Left ventricle myocardium superior (tissue), 1 donor: ENCODE measurements around the gene FEZ2. TPM values are rescaled to one million over a fixed set of nuclear protein-coding genes. Genes with fewer than 3 reads are reported as not detected.

Experiments
- ATAC-seq: fragments of 200-7000 bp; cut with Tn5 transposase; one replicate; pipeline ENCODE4 v1.9.1; 2020; ENCODE audit warnings: mild to moderate bottlenecking, moderate library complexity
- DNase-seq: peaks from one replicate; pipeline ENCODE4 v3.0.0-alpha.2; 2020
- intact Hi-C: fragments of 100-400 bp; cut with micrococcal nuclease; formaldehyde crosslinking; loops from one replicate; pipeline ENCODE4 v1.11.0; 2022
- total RNA-seq: library from RNA; stranded (reverse); fragmentation: NEBNext Ultra II Directional; extraction: Animal tissue kit (Norgen Biotek cat#: 25700); gene quantifications from one replicate; pipeline ENCODE4 v1.2.1, GENCODE V29; 2021
- donor health status: DM: no; HTN: yes; CAD: no; lungs with severe emphysema.

FEZ2 gene
- total RNA-seq, 1 donor from 2014 or later = 37.2 TPM

DNA sequence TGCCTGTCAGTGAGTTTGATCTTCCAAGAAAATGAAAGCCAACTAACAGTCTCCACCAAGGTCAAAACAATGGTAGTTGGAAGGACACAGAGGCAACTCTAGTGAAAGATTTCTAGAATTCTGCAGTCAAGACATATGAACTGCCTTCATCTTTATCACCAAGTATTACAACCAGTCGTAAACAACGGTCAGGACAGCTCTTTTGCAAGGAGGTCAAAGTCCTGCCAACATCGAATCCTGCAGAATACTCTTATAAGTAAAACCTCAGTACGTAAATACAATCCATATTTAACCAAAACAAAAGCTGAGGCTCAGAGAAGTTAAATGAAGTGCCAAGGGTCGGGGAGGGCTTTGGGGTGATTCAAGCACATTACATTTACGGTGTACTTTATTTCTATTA, 3.1 kb downstream of the FEZ2 start:
- intact Hi-C loops = no loop called here
- DNase-seq (no peak), ATAC-seq (no peak)

- intact Hi-C loops = no loop called here
- peak; percentile 82 for ATAC-seq
- DNase-seq = no peak
These were observed 8.7 kb downstream of the FEZ2 start for GRCh38 chr2:36589230-36589630.

GRCh38 chr2:36587556-36587955, 10.4 kb downstream of the FEZ2 start:
- ATAC-seq (no peak), DNase-seq (no peak)
- intact Hi-C loops = no loop called here

GRCh38 chr2:36587101-36587500, 10.9 kb downstream of the FEZ2 start:
- intact Hi-C loops = no loop called here
- DNase-seq (no peak), ATAC-seq (peak; percentile 28)

GRCh38 chr2:36586672-36587071, 11.3 kb downstream of the FEZ2 start:
- DNase-seq (no peak), ATAC-seq (no peak)
- intact Hi-C loops = no loop called here

- intact Hi-C loops = no loop called here
- DNase-seq = no peak
- ATAC-seq = no peak
These were observed 13.7 kb downstream of the FEZ2 start for GRCh38 chr2:36584148-36584794.

- ATAC-seq = no peak
- intact Hi-C loops = no loop called here
- DNase-seq = no peak
These were observed 15.0 kb downstream of the FEZ2 start for GRCh38 chr2:36582951-36583350.

- intact Hi-C loops = no loop called here
- ATAC-seq = peak; percentile 54
- no peak for DNase-seq
These were observed 15.4 kb downstream of the FEZ2 start for GRCh38 chr2:36582538-36582937.

DNA sequence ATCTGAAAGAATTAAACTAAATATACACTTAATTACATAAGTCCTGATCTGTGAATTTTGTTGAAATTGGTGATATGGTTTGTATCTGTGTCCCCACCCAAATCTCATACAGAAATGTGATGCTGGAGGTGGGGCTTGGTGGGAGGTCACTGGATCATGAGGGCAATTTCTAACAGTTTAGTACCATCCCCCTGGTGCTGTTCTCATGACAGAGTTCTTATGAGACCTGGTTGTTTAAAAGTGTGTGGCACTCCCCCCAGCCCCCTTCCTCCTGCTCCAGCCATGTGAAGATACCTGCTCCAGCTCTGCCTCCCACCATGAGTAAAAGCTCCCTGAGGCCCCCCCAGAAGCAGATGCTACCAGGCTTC, 18.7 kb downstream of the FEZ2 start:
- intact Hi-C loops = no loop called here
- DNase-seq (no peak), ATAC-seq (no peak)

GRCh38 chr2:36578343-36579296, 19.3 kb downstream of the FEZ2 start:
- no peak for DNase-seq
- no peak for ATAC-seq
- intact Hi-C loops = no loop called here

DNA sequence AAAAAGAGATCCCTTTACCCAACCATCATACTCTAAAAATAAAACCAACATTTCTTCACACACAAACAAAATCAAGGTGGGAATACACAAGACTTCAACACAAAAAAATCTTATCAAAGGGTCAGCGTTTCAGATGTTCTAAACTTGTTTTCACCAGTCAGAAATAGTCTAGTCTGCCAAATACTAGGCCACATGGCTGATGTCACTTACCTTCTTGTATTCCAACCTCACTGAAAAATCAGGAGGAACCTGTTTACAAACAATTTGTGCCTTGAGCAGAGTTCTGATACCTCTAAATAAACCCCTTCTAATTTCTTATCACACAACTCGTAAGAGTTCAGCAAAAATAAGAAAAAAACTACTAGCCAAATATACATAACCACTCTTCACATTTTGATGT, 20.1 kb downstream of the FEZ2 start:
- intact Hi-C loops = no loop called here
- ATAC-seq (no peak), DNase-seq (no peak)

DNA sequence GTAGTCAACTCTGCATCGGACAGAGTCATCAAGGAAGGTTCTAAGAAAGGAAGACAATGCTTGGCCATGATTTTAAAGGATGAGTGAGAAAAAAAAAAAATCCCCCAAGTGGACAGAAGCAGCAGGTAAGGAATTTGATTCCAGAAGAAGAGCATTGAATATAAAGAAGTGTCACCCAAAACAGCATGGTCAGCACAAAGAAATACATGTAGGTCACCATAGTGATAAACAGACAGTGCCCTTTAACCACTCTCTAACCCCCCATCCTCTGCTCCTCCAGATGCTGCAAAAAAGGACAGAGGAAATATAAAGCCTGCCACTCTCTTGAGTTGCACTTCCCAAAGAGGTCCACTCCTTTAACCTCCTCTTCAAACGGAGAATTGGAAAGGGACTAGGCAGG, 23.4 kb downstream of the FEZ2 start:
- intact Hi-C loops = no loop called here
- DNase-seq = no peak
- ATAC-seq = no peak

DNA sequence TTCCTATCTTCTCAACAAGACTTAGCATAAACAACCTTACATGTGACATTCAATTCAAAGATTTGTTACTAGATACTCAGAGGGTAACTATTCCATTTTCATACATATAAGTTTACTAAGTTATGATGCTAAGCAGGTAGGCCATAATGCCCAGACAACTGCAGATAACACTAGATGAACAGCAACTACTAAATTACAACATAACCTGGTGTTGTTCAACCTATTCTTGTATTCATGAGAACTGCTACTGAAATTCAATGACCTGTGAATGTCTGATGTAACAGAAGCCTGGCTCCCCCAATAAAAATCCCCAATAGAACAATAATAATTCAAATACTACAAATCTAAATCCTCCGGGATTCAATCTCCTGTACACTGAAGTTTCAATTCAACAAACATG, 24.8 kb downstream of the FEZ2 start:
- ATAC-seq = no peak
- intact Hi-C loops = no loop called here

DNA sequence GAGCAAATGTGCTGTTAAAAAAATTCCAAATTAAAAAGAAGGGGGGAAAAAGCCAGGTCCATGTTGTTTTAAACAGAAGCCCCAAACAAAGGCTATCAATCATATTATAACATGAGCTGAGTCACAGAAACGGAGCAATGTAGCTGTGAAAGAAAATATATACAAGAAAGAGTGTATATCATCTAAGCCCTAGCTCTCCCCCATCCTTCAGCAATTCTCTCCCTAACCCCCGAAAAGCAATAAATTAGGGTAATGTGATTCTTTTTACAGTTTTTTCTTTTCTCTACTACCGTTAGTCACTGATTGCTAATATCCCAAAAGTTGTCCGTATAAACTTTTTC, 25.3 kb downstream of the FEZ2 start:
- no peak for DNase-seq
- no peak for ATAC-seq
- intact Hi-C loops = no loop called here

More for the DNA sequence above, 24.8 kb downstream of the FEZ2 start:
- DNase-seq = no peak

- ATAC-seq = no peak
- intact Hi-C loops = no loop called here
These were observed 25.8 kb downstream of the FEZ2 start for GRCh38 chr2:36572054-36572718.

DNA sequence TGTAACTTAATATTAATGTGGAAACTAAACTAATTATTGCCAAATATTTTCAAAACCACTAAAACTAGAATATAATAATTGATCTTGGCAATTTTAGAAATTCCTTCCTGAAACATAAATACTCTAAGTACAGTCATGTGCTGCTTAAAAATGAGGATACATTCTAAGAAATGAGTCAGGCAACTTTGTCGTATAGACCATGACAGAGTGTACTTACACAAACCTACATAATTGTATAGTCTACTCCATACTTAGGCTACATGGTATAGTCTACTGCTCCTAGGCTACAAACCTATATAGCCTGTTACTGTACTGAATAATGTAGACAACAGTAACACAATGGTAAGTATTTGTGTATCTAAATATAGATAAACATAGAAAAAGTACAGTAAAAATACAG, 27.6 kb downstream of the FEZ2 start:
- DNase-seq (no peak), ATAC-seq (no peak)
- intact Hi-C loops = no loop called here

More at GRCh38 chr2:36572054-36572718, 25.8 kb downstream of the FEZ2 start:
- no peak for DNase-seq

DNA sequence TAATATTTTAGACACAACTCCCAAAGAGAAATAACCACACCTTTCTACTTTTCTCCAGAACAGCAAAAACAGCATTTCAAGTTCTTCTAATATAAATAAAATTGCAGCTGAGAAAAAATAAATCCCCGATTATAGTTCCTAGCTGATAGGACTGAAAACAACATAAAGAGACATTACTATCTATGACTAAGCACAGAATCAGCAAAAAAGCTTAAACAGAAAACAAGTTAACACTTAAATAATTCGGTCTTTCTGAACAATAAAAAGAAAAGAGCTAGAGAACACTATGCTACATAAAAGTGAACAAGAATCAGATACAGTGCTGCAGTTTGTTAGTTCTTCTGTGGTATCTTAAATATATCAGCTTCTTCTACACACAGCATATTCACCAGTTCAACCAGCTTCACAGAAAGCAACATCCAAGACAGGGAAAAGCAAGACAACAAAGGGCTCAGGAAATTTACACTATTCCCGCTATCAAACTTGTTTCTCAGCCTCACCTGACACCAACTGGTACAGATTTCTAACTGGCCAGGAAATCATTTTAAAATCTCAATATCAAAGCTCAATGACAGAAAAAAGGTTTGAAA, 28.6 kb downstream of the FEZ2 start:
- ATAC-seq (no peak), DNase-seq (no peak)
- intact Hi-C loops = no loop called here

DNA sequence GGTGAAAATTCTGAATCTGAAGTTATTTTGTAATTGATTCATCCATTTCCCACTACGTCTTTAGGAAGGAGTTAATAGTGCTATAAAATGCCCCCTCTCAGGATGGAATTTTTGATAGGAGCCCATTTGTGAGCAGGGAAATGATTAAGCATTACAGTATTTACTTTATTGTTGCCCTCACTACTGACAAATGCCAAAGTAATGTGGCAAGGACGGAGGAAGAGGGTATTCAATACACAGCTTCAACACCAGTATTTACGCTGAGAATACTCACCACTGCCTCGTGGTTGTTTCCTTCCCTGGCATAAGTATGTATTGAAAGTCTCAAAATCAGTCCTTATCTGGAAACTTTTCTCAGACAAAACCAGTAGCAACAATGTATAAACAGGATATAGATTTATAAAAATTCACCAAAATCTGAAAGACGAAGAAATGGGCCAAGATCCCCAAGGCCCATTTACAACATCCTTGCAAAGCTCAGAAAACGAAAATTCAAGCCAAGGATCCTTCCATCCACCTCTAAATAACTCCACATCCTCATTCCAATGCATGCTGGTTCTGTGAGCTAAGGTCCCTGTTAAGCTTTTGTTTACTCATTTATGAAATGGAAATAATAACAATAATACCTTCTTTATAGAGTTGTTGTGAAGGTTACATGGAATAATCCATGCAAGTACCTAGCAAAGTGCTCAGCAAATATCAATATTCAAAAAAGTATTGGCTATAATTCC, 29.3 kb downstream of the FEZ2 start:
- intact Hi-C loops = no loop called here
- ATAC-seq (no peak), DNase-seq (no peak)

- DNase-seq (no peak), ATAC-seq (no peak)
- intact Hi-C loops = no loop called here
These were observed 30.1 kb downstream of the FEZ2 start for GRCh38 chr2:36567711-36568408.
